ENCODE results near the gene GABARAP.
A peak's percentile ranks its signal among the peaks of the same experiment; 100 is the strongest.

The GABARAP gene

GRCh38 chr17:7241783-7242716 is at the start of gene GABARAP:
TSS of gene GABARAP (minus strand) at chr17:7242449. CDS start at chr17:7242330, 119 bp downstream.
- peaks cover 0 to 39% (median 29%) of the 10 kb centered on the region in 4 donors for H3K4me1 ChIP-seq
- no peaks in the 10 kb centered on the region for H3K27me3 ChIP-seq
- DNase-seq, result peak; percentile 94 to 97
- intact Hi-C loops (cut with DNase I; ENCODE audit: low total_unique reads), result no loop called here
- peak within 1 kb of the TSS; percentile 95 to 97 for H3K27ac ChIP-seq
- no peak for TF ChIP-seq CTCF (IDR thresholded peaks at IDR 0.05)
- peaks cover 25 to 45% (median 43%) of the 10 kb centered on the region in 3 donors for H3K36me3 ChIP-seq
- H3K9me3 ChIP-seq, result no peaks in the 10 kb centered on the region
- peak within 1 kb of the TSS; percentile 73 to 77 for H3K4me3 ChIP-seq

GRCh38 chr17:7290685-7291084 is 48.4 kb upstream of the GABARAP start:
- no peak overlapping the region for H3K27ac ChIP-seq
- H3K4me1 ChIP-seq, result peaks cover 0 to 33% (median 24%) of the 10 kb centered on the region in 4 donors
- no peaks in the 10 kb centered on the region for H3K36me3 ChIP-seq
- peak in 1 of 2 donors; percentile 58 for DNase-seq
- TF ChIP-seq CTCF (IDR thresholded peaks at IDR 0.05), result no peak
- no peak overlapping the region for H3K4me3 ChIP-seq
- no peaks in the 10 kb centered on the region for H3K9me3 ChIP-seq
- intact Hi-C loops (cut with DNase I; ENCODE audit: low total_unique reads), result no loop called here
- peaks cover 0 to 74% of the 10 kb centered on the region in 2 donors for H3K27me3 ChIP-seq

- Histone ChIP-seq H3K4me1 (peaks cover 0 to 28% (median 20%) of the 10 kb centered on the region in 4 donors), H3K9me3 (no peaks in the 10 kb centered on the region), H3K4me3 (no peak overlapping the region), H3K27me3 (peaks cover 0 to 72% of the 10 kb centered on the region in 2 donors), H3K36me3 (no peaks in the 10 kb centered on the region), H3K27ac (no peak overlapping the region)
- peak in 1 of 2 donors; percentile 60 for DNase-seq
- TF ChIP-seq CTCF (IDR thresholded peaks at IDR 0.05), result no peak
- intact Hi-C loops (cut with DNase I; ENCODE audit: low total_unique reads), result no loop called here
These were observed 47.9 kb upstream of the GABARAP start for GRCh38 chr17:7290166-7290565.

GRCh38 chr17:7289256-7290032 is 47.2 kb upstream of the GABARAP start:
- Histone ChIP-seq H3K4me3 (no peak overlapping the region), H3K36me3 (no peaks in the 10 kb centered on the region), H3K27ac (no peak overlapping the region), H3K9me3 (no peaks in the 10 kb centered on the region), H3K27me3 (peaks cover 0 to 65% of the 10 kb centered on the region in 2 donors), H3K4me1 (peaks cover 0 to 20% (median 13%) of the 10 kb centered on the region in 4 donors)
- TF ChIP-seq CTCF (IDR thresholded peaks at IDR 0.05), result no peak
- intact Hi-C loops (cut with DNase I; ENCODE audit: low total_unique reads), result no loop called here
- no peak for DNase-seq

- Histone ChIP-seq H3K36me3 (no peaks in the 10 kb centered on the region), H3K4me1 (peaks cover 0 to 22% (median 17%) of the 10 kb centered on the region in 4 donors), H3K4me3 (no peak overlapping the region), H3K27me3 (peaks cover 0 to 27% of the 10 kb centered on the region in 2 donors), H3K9me3 (no peaks in the 10 kb centered on the region), H3K27ac (no peak overlapping the region)
- no peak for DNase-seq
- TF ChIP-seq CTCF (IDR thresholded peaks at IDR 0.05), result no peak
- intact Hi-C loops (cut with DNase I; ENCODE audit: low total_unique reads), result no loop called here
These were observed 43.4 kb upstream of the GABARAP start for GRCh38 chr17:7285679-7286078.

All from tibial artery (tissue), 4 donors.